Stimulated activated CD4-positive, alpha-beta T cell treated with anti-CD3 and anti-CD28 coated beads, TNF-alpha, amount 100 ng/mL, for 24 hours (primary cell): ENCODE measurements around the gene EHF.

Experiments used
- DNase-seq, 3 experiments: peaks; one replicate each; pipeline ENCODE4 v3.0.0-alpha.2; 2020; ENCODE audit warnings: low read depth in 3 of 3

The EHF gene

GRCh38 chr11:34644669-34645406 is 23.9 kb downstream of the EHF start:
- no peak for DNase-seq

GRCh38 chr11:34646431-34646830 is 25.5 kb downstream of the EHF start:
- DNase-seq, result no peak

- no peak for DNase-seq
Observed at GRCh38 chr11:34647131-34647530, 26.2 kb downstream of the EHF start.

GRCh38 chr11:34647532-34647931 is 26.6 kb downstream of the EHF start:
- no peak for DNase-seq

- DNase-seq, result no peak
Observed at GRCh38 chr11:34648036-34648435, 27.1 kb downstream of the EHF start.

- no peak for DNase-seq
Observed at GRCh38 chr11:34649597-34649996, 28.7 kb downstream of the EHF start.

- peak; percentile 57 to 84 (median 70) for DNase-seq
Observed at GRCh38 chr11:34650528-34650927, 29.6 kb downstream of the EHF start.

GRCh38 chr11:34651551-34651950 is 30.7 kb downstream of the EHF start:
- no peak for DNase-seq

- DNase-seq, result no peak
Observed at GRCh38 chr11:34652191-34652973, 31.5 kb downstream of the EHF start.

GRCh38 chr11:34653031-34653430 is 32.1 kb downstream of the EHF start:
- DNase-seq, result no peak

- peak in 1 of 3 experiments; percentile 21 for DNase-seq
Observed at GRCh38 chr11:34653851-34654482, 33.1 kb downstream of the EHF start.

- DNase-seq, result no peak
Observed at GRCh38 chr11:34654483-34655334, 33.8 kb downstream of the EHF start.

- DNase-seq, result no peak
Observed at GRCh38 chr11:34655335-34656008, 34.6 kb downstream of the EHF start.

- no peak for DNase-seq
Observed at GRCh38 chr11:34656062-34656720, 35.3 kb downstream of the EHF start.

GRCh38 chr11:34658071-34659015 is 37.5 kb downstream of the EHF start:
- no peak for DNase-seq

GRCh38 chr11:34659096-34659733 is 38.3 kb downstream of the EHF start:
- DNase-seq, result no peak

GRCh38 chr11:34665077-34665835 is 44.4 kb downstream of the EHF start:
- DNase-seq, result no peak
